HT-29 (cell line): ENCODE data around the gene PCSK4. TPM values are rescaled to one million over a fixed set of nuclear protein-coding genes. Genes with fewer than 3 reads are reported as not detected.
"Not testable (repeated sequence)": the region's sequence is repeated elsewhere in the genome, so short reads cannot be mapped to it uniquely, and the experiment has no call there.

Experiments used
- DNase-seq: peaks from one replicate; pipeline ENCODE4 v3.0.0-alpha.2; 2015; ENCODE audit warnings: low spot score
- total RNA-seq: library from RNA; depleted of rRNA; stranded (reverse); fragments of >200 nt; shearing (Covaris generic); gene quantifications from 2 replicates; pipeline ENCODE4 v1.2.3, GENCODE V29; 2014; rRNA removed

PCSK4 gene
- 0.99 and 2.1 TPM in 2 replicates for total RNA-seq

DNA sequence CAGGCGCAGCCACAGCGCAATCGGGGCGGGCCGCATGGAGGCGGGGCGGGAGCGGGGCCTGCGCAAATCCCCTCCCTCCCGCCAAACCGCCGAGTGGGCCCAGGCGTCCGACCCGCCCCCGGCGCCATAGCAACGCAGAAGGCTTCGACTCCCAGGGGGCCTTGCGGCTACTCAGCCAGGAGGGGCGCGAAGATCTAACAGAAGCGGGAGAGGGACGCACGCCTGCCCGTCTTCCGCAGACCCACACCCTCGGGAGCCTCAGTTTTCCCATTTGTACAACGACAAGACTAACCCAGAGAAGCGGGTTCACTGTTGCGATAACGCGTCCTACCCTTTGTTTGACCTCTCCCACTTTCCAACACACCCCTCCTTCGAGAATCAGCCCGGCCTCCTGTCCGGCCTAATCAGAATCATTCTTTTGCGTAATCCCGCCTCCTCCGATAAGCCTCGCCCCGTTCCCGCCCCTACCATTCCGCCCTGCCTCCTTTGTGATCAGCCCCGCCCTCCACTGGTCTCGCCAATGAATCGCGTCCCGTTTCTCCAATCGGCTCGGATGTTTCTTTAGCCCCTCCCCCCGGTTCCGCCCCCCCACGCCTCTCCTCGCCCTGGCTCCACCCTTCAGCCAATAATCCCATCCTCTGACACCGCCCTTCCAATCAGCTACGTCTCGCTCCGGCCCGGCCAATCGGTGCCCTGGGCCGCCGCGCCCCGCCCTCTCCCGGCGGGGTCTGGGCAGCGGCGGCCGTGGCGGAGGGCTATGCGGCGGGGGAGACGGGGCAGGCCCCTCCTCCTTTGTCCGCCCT lies at the start of gene PCSK4:
PCSK4 (minus strand) TSS at position 40 of the 803 bp plus-strand sequence; CDS start at position 36, 4 bp downstream.
- peak; percentile 96 for DNase-seq

DNA sequence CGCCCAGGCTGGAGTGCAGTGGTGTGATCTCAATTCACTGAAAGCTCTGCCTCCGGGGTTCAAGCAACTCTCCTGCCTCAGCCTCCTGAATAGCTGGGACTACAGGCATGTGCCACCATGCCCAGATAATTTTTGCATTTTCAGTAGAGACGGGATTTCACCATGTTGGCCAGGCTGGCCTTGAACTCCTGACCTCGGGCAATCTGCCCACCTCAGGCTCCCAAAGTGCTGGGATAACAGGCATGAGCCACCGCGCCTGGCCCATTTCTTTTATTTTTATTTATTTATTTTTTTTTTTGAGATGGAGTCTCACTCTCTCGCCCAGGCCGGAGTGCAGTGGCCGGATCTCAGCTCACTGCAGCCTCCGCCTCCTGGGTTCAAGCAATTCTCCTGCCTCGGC lies 49.6 kb upstream of the PCSK4 start:
- not testable (repeated sequence) for DNase-seq

DNA sequence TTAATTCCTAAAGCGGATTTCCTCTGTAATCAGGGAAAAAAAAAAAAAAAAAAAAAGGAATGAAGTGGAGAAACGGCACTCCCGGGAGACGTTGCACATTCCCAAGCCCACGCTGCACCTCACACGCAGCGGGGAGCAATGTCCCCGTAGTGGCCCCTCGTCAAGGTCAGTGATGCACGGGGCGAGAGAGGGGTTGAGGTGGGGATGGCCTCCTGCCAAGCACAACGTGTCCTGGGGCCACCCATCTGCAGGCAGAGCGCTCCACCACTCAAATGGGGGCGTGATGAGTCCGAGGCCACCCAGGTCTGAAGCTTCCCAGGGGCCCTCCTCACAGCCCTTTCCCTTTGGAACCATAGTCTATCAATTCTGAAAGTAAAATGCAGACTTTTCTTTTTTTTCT lies 48.8 kb upstream of the PCSK4 start:
- no peak for DNase-seq

DNA sequence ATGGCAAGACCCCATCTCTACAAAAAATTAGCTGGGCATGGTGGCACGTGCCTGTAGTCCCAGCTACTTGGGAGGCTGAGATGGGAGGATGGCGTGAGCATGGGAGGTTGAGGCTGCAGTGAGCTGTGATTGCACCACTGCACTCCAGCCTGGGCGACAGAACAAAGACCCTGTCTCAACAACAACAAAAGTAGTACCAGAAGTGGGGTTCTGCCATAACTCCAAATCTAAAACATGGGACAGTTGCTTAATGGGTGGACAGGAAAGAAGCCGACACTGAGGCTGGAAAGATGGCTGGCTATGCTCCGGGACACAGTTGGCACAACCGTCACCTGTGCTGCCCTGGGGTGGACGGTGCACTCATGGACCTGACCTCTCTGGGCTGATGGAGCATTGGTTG lies 45.5 kb upstream of the PCSK4 start:
- DNase-seq, result not testable (repeated sequence)

DNA sequence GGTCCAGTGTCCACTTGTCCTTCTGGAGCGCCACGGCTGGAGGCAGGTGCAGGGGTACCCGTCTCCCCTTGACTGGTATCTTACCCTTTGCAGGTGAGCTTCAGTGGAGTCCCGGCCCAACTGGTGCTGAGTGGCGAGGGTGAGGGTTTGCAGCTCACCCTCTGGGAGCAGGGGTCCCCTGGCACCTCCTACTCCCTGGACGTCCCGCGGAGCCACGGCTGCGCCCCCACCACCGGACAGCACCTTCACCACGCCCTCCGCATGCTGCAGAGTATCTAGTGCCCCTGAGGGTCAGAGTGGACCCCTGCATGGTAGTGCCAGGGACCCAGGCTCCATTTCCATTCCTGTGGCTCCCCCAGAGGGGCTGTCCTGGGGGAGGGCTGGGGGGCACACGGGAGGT lies 44.8 kb upstream of the PCSK4 start:
- no peak for DNase-seq

DNA sequence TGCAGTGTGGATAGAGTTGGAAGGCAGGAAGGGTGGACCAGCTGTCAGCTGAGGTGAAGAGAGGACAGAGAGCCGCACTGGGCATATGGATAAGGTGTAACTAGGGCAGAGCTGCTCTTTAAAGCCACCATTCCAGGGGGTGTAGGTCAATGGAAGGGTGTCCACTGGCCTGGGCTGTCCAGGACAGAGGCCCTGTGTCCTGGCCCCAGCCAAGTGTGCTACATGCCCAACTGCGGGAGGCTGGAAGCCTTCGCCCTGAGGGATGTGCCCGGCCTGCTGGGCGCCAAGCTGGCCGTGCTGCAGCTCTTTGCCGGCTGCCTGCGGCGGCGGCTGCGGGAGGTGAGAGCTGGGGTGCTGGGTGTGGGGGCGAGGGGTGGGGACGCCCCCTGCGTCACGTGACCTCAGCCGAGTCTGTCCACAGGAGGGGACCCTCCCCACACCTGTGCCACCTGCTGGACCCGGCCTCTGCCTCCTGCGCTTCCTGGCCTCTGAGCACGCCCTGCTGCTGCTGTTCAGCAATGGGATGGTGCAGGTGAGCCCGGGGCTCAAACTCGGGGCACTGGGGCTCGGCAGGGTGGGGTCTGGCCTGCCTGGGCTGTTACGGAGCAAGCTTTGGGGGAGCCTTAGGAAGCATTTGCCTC lies 43.5 kb upstream of the PCSK4 start:
- no peak for DNase-seq

DNA sequence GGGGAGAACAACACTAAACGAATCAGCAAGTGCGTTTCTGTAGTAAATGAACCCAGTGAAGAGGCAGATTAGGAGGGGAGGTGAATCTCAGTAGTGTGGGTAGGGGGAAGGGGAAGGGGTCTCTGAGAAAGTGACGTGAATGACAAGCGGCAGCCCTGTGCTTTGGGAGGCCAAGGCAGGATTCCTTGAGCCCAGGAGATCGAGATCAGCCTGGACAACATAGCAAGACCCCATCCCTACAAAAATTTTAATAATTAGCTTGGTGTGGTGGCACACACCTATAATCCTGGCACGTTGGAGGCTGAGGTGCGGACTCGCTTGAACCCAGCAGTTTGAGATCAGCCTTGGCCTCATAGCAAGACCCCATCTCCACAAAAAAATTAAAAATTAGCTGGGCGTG lies 41.9 kb upstream of the PCSK4 start:
- no peak for DNase-seq

DNA sequence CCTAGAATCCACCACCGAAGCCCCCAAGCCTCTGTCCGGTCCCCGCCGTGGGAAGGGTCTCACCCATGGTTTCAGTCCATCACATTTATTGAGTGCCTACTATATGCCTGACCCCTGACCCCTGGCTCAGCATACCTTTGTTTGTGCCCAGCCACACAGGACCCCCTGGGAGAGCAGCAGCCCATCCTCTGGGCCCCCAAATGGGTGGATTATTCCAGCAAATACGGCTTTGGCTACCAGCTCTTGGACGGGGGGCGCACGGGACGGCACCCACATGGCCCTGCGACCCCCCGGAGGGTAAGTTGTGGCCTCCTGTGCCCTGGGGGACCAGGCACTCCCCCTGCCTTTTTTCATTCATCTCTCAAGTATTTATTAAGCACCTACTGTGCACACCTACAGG lies 41.4 kb upstream of the PCSK4 start:
- no peak for DNase-seq

DNA sequence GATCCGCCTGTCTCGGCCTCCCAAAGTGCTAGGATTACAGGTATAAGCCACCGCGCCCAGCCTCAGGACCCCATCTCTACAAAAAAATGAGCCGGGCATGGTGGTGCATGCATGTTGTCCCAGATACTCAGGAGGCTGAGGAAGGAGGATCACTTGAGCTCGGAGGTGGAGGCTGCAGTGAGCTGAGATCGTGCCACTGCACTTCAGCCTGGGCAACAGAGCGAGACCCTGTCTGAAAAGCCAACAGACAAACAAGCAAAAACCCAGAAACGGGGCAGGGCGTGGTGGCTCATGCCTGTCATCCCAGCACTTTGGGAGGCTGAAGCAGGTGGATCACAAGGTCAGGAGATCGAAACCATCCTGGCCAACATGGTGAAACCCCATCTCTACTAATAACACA lies 40.7 kb upstream of the PCSK4 start:
- DNase-seq, result not testable (repeated sequence)

DNA sequence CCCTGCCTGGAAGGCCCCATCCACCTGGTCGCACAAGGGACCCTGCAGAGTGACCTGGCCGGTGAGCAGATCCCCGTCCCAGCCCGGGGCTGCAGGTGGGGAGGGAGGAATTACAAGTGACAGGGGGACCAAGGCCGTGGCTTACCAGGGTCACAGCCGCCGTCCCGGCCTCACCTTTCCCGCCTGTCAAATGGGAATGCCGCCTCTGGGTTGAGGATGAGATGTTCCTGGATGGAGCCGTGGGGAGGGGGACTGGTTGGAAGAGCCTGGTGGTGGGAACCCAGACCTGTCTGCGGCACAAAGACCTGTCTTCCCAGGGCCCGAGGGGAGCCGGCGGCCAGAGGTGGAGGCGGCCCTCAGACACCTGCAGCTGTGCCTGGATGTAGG lies 39.3 kb upstream of the PCSK4 start:
- DNase-seq, result no peak

DNA sequence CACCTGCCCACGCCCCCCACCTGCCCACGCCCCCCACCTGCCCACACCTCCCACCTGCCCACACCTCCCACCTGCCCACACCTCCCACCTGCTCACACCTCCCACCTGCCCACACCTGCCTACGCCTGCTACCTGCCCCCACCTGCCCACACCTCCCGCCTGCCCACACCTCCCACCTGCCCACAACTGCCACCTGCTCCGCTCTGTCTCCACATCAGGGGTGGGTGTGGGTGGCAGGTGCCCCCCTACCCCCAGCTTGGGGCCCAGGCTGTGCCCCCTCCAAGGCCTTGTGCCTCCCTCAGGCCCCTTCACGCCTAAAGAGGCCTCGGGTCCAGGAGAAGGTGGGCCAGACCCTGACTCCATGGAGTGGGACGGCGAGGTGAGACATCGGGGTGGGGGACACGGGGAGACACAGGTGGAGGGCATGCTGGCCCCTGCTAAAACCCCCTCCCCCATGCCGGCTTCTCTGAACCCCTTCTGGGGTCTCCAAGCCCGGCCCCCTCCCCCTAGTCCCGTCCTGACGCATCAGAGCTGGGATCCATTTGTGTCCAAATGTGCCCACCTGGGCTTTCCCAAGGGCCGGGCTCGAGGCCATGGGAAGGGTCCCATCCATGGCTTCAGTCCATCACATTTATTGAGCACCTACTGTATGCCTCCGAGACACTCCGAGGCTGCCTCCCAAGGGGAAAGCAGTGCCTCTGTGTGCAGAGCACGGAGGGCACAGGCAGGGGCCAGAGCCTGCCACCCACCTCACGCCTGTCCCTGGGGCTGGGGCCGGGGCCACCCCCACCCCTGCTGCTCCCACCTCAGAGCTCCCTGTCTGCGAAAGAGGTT lies 38.7 kb upstream of the PCSK4 start:
- no peak for DNase-seq

DNA sequence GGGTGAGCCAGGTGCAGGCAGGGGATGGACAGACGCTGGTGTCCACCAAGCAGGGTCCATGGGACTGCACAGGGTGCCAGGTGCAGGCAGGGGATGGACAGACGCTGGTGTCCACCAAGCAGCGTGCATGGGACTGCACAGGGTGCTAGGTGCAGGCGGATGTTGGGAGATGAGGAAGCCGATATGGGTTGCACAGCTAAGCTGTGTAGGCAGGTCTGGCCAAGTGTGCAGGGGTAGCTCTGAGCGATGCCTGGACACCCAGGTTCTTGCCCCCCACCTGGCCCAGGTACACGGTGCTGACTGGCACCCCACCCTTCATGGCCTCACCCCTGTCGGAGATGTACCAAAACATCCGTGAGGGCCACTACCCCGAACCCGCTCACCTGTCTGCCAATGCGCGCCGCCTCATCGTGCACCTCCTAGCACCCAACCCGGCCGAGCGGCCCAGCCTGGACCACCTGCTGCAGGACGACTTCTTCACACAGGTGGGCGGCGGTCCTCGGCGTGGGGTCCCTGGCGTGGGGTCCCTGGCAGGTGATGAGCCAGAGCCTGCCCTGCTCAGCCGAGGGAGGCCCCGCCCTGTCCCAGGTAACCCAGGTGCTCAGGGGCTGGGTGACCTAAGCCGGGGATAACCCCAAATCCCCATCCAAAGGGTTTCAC lies 37.6 kb upstream of the PCSK4 start:
- no peak for DNase-seq

DNA sequence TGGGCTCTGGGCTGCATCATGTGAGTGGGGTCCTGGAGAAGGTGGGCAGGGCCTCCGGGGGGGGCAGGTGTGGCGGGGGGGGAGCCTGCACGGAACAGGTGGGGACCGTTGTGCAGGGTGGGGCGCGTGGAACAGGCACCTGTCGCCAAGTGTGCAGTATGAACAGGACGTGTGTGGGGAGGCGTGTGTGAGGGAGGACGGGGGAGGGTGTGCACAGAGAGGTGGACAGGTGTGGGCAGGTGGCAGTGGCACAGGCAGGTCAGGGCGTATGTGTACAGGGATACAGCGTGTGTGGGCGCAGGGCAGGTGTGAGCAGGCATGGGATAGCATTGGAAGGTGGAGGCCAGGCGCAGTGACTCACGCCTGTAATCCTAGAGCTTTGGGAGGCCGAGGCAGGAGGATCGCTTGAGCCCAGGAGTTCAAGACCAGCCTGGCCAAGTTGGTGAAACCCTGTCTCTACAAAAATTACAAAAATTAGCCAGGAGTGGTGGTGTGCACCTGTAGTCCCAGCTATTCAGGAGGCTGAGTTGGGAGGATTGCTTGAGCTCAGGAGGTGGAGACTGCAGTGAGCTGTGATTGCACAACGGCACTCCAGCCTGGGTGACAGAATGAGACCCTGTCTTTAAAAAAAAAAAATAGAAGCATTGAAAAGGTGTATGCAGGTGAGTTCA lies 37.0 kb upstream of the PCSK4 start:
- DNase-seq, result no peak

DNA sequence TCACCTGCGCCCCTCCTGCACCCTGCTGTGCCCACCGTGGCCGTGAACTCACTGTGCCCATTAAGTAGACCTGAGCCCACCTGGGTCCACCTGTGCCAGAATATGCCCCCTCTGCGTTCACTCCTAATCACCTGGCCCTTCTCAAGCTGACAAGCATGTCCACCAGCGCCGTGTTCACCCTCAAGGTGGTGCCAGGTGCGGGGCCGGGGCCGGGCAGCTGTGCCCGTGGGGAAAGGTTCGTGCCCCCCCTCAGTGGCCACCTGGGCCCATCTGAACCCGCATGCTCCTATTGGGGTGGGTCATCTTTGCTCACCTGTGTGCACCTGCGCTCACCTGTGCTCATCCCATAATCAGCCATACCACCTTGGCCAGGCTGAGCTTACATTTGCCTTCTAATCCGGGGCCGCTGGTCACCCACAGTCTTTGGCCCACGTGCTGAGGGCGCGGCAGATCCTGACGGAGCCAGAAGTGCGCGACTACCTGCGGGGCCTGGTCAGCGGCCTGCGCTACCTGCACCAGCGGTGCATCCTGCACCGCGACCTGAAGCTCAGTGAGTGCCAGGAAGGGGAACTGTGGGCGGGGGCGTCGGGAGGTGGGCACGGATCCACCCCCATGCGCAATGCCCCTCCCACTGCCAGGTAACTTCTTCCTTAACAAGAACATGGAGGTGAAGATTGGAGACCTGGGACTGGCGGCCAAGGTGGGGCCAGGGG lies 36.1 kb upstream of the PCSK4 start:
- no peak for DNase-seq

DNA sequence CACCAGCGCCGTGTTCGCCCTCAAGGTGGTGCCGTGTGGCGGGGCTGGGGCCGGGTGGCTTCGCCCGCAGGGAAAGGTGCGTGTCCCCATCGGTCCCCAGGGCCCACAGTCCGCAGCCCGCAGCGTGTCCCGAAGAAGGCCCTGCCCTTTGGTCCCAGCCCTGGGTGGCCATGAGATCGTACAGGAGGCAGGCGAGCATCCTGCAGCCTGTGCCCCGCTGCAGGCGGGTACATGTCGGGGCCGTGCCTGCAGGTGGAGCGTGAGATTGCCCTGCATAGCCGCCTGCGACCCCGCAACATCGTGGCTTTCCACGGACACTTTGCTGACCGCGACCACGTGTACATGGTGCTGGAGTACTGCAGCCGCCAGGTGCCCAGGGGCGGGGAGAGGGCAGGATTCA lies 35.2 kb upstream of the PCSK4 start:
- DNase-seq, result no peak

DNA sequence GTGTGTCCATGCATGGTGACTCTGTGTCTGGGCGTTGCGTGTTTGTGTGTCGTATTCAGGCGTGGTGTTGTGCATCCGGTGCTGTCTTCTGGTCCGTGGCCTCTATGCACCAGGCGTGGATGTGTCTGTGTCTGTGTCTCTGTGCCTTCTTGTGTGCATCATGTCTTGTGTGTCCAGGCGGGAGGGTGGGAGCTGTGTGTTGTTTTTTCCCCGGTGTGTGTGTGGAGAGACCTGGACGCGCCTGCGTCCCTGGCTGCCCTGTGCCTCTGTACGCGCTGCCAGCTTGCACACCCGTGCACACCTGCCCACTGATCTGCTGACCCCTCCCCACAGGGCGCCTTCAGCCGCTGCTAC lies 34.8 kb upstream of the PCSK4 start:
- no peak for DNase-seq

DNA sequence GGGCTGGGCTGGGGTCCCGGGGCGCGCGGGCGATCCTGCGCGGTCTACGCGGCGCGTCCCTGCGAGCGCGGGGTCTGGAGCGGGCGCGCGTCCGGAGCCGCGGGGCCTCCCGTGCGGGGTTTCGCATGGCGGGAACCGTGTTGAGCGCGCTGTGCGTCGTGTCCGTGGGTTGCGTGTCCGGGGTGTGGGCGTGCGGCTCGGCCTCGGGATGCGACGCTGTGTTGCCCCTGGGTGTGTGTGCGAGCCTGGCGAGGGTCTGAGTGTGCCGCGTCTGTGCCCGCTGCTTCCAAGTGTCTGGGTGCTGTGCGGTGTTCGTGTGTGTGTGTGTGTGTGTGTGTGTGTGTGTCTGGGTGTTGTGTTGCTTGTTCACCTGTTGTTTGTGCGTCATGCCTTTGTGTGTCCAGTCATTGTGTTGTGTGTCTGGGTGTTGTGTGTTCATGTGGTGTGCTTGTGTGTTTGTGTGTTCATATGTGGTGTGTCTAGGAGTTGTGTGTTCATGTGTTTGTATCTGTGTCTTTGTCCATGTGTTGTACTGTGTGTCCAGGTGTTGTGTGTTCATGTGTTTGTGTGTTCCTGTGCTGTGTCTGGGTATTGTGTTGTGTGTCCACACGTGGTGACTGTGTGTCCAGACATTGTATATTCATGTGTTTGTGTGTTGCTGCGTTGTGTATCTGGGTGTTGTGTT lies 34.3 kb upstream of the PCSK4 start:
- DNase-seq, result no peak

DNA sequence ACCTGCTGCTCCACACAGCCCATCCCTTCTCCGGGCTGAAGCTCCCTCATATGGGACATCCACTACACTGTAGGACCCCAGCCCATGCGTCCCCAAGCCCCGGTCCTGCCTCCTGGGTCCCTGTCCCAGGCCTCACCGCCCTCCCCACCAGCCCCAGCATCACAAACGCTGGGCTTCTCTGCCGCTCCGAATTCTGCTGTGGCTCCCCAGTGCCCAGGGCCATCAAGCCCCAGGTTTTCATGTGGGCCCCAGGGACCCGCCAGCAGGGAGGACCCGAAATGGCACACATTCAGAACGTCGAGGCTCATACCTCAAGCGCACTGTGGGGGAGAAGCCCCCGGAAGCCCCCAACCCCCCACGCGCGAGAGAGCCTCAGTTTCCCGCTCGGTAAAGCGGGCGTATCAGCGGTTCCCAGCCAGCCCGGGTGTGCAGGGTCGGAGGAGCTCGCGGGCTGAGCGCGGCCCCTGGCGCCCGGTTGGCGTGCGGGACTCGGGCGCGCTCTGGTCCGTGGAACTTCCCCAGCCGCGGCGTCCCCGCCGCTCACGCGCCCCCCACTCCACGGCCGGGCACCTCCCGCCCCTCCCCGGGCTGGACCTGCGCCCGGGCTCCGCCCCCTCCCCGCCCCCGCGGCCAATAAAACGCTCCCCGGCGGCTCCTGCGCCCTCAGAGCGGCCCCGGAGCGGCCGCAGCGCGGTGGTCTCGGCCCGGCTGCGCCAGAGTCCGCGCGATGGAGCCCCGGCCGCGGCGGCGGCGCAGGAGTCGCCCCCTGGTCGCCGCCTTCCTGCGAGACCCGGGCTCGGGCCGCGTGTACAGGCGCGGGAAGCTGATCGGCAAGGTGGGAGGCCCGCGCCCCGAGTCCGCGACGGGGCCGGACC lies 33.5 kb upstream of the PCSK4 start, which contains the start of gene PLK5:
PLK5 (plus strand) TSS at position 666 of the 875 bp plus-strand sequence. CDS start 2,920 bp downstream, outside the sequence.
- DNase-seq, result no peak

DNA sequence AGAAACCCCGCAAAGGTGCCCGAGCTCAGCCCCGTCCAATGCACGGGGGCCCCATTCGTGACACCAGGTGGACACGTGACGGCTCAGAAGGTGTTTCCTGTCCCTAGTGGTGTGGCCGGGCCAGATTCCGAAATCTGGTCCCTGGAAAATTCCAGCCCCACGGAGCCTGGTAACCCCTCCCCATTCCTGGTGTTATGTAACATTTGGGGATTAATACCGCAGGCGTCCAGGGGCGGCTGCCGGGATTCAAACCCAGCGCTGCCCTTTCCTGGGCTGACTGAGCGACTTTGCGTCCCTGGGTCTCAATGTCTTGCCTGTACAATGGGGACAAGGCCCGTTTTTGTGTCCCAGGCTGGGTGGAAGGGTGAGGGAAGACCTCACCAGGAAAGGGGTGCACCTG lies 32.7 kb upstream of the PCSK4 start:
- no peak for DNase-seq
